GM12878 (cell line): ENCODE data around the gene CHRM5. TPM values are rescaled to one million over a fixed set of nuclear protein-coding genes. Genes with fewer than 3 reads are reported as not detected.

Source experiments
- DPF2 ChIP-seq: fragments of 450-650 bp; IDR thresholded peaks from 2 replicates; pipeline ENCODE4 v1.6.1; 2017; ENCODE audit warnings: mild to moderate bottlenecking
- HCFC1 ChIP-seq: fragments of 150-350 bp; IDR thresholded peaks from 2 replicates; pipeline ENCODE4 v1.6.1; 2014; ENCODE audit warnings: low read length
- HSF1 ChIP-seq: fragments of 150-350 bp; IDR thresholded peaks from 2 replicates; pipeline ENCODE4 v1.6.1; 2014; ENCODE audit warnings: mild to moderate bottlenecking, low read depth, low read length
- MEF2A ChIP-seq: IDR thresholded peaks from 2 replicates; pipeline ENCODE4 v1.6.1; 2011; ENCODE audit warnings: low read depth, mild to moderate bottlenecking, low read length, moderate library complexity; ENCODE audit not compliant: insufficient read depth
- RELA ChIP-seq: fragments of 450-650 bp; IDR thresholded peaks from 2 replicates; pipeline ENCODE4 v1.8.0; 2014; ENCODE audit warnings: borderline replicate concordance; ENCODE audit not compliant: partially characterized antibody
- TARDBP ChIP-seq: IDR thresholded peaks from 2 replicates; pipeline ENCODE4 v1.6.1; 2016; ENCODE audit warnings: borderline replicate concordance
- polyA plus RNA-seq, 11 experiments: library from polyadenylated mRNA; depleted of rRNA in 4 of 11; unstranded in 6 of 11; stranded (reverse) in 5 of 11; fragments of >200 nt; fragmentation: Nextera tagmentation in 4 of 11; fragmentation: Illumina TruSeq in 1 of 11; extraction: Ambion mirVana in 4 of 11; extraction: Trizol in 1 of 11; gene quantifications; 1 replicate in 1 of 11; 2 replicates in 10 of 11; pipeline versions ENCODE4 v1.2.1 to v1.2.3, GENCODE V29; 2011 to 2016; ENCODE audit warnings: inconsistent platforms in 2 of 11, missing spikeins in 2 of 11, low read depth in 1 of 11
- total RNA-seq, 4 experiments: library from RNA; depleted of rRNA in 3 of 4; stranded (reverse); fragments of >200 nt in 3 of 4; fragmentation: Illumina TruSeq in 1 of 4; extraction: Trizol in 1 of 4; gene quantifications; 2 replicates each; pipeline versions ENCODE4 v1.2.1 to v1.2.3, GENCODE V29; 2013 to 2021
- TF ChIP-seq, protein P1 (sequence below): fragments of 150-350 bp; IDR thresholded peaks from 2 replicates; pipeline ENCODE4 v1.6.1; 2016; ENCODE audit warnings: low read depth, low read length
- TF ChIP-seq, protein P2 (sequence below): IDR thresholded peaks from 2 replicates; pipeline ENCODE4 v1.6.1; 2011; ENCODE audit warnings: borderline replicate concordance, low read depth, mild to moderate bottlenecking, moderate library complexity, mixed read lengths, low read length; ENCODE audit not compliant: insufficient read depth; ENCODE audit errors: extremely low read length
- TF ChIP-seq, protein P3 (sequence below): fragments of 450-650 bp; formaldehyde crosslinking; IDR thresholded peaks from 2 replicates; pipeline ENCODE4 v1.4.0; 2022; ENCODE audit warnings: mild to moderate bottlenecking, moderate library complexity
- TF ChIP-seq, protein P4 (sequence below): IDR thresholded peaks from 2 replicates; pipeline ENCODE4 v1.6.1; 2012; ENCODE audit warnings: low read depth, low read length, improper control_type of control experiment

Gene CHRM5
- total and polyA plus RNA-seq, 10 of the 15 experiments (the other 5 are each of a cell fraction or from before 2014, with no cell fraction given), result 0.01 to 0.10 (median 0.04) TPM; not detected in 6

DNA sequence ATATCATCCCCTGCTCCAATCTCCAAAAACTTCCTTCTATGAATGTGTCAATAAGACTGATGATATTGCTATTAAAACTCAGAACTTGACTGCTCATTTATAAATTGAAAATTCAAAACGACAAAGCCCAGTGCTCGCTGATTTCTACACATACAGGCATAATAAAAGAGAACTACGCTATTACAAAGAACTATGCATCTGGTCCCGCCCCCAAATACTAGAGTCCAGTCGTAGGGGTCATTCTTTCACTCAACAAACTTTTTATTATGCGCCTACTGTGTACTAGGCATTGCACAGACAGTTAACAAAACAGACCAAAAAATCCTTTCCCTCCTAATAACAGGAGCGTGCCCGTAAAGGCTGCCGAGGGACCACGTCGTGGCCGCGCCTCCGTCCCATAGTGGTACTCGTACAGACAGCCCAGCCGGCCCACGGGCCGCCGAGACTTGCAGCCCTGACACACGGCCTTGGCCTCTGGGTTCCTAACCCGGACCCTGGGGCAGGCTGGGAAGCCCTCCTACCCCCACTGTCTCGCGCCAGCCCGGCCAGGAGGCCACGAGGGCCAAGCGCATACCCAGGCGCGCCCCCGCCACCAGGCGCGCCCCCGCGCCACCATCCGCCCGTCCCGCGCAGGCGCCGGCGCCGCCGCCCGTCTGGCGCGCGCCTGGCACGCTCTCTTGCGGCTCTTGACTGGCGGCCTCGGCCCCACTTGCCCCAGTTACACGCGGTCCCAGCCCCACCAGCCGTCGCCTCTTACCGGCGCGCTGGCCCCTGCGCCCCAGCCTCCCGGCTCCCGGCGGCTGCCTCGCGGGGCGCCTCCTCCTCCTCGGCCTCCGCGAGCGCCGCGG lies 70.0 kb downstream of the CHRM5 start (continued):
- TF ChIP-seq, protein P1, sequence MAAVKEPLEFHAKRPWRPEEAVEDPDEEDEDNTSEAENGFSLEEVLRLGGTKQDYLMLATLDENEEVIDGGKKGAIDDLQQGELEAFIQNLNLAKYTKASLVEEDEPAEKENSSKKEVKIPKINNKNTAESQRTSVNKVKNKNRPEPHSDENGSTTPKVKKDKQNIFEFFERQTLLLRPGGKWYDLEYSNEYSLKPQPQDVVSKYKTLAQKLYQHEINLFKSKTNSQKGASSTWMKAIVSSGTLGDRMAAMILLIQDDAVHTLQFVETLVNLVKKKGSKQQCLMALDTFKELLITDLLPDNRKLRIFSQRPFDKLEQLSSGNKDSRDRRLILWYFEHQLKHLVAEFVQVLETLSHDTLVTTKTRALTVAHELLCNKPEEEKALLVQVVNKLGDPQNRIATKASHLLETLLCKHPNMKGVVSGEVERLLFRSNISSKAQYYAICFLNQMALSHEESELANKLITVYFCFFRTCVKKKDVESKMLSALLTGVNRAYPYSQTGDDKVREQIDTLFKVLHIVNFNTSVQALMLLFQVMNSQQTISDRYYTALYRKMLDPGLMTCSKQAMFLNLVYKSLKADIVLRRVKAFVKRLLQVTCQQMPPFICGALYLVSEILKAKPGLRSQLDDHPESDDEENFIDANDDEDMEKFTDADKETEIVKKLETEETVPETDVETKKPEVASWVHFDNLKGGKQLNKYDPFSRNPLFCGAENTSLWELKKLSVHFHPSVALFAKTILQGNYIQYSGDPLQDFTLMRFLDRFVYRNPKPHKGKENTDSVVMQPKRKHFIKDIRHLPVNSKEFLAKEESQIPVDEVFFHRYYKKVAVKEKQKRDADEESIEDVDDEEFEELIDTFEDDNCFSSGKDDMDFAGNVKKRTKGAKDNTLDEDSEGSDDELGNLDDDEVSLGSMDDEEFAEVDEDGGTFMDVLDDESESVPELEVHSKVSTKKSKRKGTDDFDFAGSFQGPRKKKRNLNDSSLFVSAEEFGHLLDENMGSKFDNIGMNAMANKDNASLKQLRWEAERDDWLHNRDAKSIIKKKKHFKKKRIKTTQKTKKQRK, result no peak
- no peak for TF ChIP-seq MEF2A
- TF ChIP-seq, protein P2, sequence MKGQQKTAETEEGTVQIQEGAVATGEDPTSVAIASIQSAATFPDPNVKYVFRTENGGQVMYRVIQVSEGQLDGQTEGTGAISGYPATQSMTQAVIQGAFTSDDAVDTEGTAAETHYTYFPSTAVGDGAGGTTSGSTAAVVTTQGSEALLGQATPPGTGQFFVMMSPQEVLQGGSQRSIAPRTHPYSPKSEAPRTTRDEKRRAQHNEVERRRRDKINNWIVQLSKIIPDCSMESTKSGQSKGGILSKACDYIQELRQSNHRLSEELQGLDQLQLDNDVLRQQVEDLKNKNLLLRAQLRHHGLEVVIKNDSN, result peak; percentile 41
- no peak for TF ChIP-seq TARDBP
- TF ChIP-seq HCFC1, result no peak
- no peak for TF ChIP-seq RELA
- TF ChIP-seq DPF2, result no peak
- TF ChIP-seq HSF1, result no peak
- TF ChIP-seq, protein P3, sequence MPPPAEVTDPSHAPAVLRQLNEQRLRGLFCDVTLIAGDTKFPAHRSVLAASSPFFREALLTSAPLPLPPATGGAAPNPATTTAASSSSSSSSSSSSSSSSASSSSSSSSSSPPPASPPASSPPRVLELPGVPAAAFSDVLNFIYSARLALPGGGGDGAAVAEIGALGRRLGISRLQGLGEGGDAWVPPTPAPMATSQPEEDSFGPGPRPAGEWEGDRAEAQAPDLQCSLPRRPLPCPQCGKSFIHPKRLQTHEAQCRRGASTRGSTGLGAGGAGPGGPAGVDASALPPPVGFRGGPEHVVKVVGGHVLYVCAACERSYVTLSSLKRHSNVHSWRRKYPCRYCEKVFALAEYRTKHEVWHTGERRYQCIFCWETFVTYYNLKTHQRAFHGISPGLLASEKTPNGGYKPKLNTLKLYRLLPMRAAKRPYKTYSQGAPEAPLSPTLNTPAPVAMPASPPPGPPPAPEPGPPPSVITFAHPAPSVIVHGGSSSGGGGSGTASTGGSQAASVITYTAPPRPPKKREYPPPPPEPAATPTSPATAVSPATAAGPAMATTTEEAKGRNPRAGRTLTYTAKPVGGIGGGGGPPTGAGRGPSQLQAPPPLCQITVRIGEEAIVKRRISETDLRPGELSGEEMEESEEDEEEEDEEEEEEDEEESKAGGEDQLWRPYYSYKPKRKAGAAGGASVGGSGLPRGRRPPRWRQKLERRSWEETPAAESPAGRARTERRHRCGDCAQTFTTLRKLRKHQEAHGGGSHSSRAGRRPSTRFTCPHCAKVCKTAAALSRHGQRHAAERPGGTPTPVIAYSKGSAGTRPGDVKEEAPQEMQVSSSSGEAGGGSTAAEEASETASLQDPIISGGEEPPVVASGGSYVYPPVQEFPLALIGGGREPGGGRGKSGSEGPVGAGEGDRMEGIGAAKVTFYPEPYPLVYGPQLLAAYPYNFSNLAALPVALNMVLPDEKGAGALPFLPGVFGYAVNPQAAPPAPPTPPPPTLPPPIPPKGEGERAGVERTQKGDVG, result no peak
- TF ChIP-seq, protein P4, sequence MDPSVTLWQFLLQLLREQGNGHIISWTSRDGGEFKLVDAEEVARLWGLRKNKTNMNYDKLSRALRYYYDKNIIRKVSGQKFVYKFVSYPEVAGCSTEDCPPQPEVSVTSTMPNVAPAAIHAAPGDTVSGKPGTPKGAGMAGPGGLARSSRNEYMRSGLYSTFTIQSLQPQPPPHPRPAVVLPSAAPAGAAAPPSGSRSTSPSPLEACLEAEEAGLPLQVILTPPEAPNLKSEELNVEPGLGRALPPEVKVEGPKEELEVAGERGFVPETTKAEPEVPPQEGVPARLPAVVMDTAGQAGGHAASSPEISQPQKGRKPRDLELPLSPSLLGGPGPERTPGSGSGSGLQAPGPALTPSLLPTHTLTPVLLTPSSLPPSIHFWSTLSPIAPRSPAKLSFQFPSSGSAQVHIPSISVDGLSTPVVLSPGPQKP, result no peak
